Neural progenitor cell (in vitro differentiated cells): ENCODE measurements around the gene CNTNAP2. TPM values are rescaled to one million over a fixed set of nuclear protein-coding genes. Genes with fewer than 3 reads are reported as not detected.

Experiments used
- DNase-seq: peaks from one replicate; pipeline ENCODE4 v3.0.0-alpha.2; 2016; ENCODE audit warnings: low spot score
- H2AFZ ChIP-seq: fragments of 200-600 bp; sonication (generic); replicated peaks from 2 replicates; pipeline ENCODE4 v1.6.1; 2016; ENCODE audit warnings: antibody characterized with exemption
- H3F3A ChIP-seq: fragments of 200-600 bp; sonication (generic); 2 replicates; pipeline ENCODE4 v1.6.1; 2016; ENCODE audit warnings: antibody characterized with exemption, low read depth
- H3K27ac ChIP-seq: fragments of 200-600 bp; sonication (generic); 2 replicates; pipeline ENCODE4 v1.5.1; 2016; ENCODE audit warnings: mild to moderate bottlenecking
- H3K27me3 ChIP-seq: fragments of 200-600 bp; sonication (generic); 2 replicates; pipeline ENCODE4 v1.6.1; 2016; ENCODE audit warnings: mild to moderate bottlenecking, moderate library complexity
- H3K36me3 ChIP-seq: fragments of 200-600 bp; sonication (generic); 2 replicates; pipeline ENCODE4 v1.5.1; 2016
- H3K4me1 ChIP-seq: fragments of 200-600 bp; sonication (generic); 2 replicates; pipeline ENCODE4 v1.6.1; 2016; ENCODE audit warnings: mixed run types
- H3K4me2 ChIP-seq: fragments of 200-600 bp; sonication (generic); 2 replicates; pipeline ENCODE4 v1.6.1; 2016
- H3K4me3 ChIP-seq: fragments of 200-600 bp; sonication (generic); 2 replicates; pipeline ENCODE4 v1.5.1; 2016
- H3K79me2 ChIP-seq: fragments of 200-600 bp; sonication (generic); 2 replicates; pipeline ENCODE4 v1.6.1; 2016; ENCODE audit warnings: low read depth
- H3K9ac ChIP-seq: fragments of 200-600 bp; sonication (generic); 2 replicates; pipeline ENCODE4 v1.6.1; 2016
- H3K9me3 ChIP-seq: fragments of 200-600 bp; sonication (generic); 2 replicates; pipeline ENCODE4 v1.5.1; 2016; ENCODE audit warnings: low read depth
- H4K20me1 ChIP-seq: fragments of 200-600 bp; sonication (generic); 2 replicates; pipeline ENCODE4 v1.6.1; 2016; ENCODE audit warnings: low read depth
- H3K27ac Mint-ChIP-seq: 3 replicates; pipeline ENCODE4 v1.8.0; 2021; ENCODE audit warnings: mixed read lengths
- H3K27me3 Mint-ChIP-seq: 2 replicates; pipeline ENCODE4 v1.8.0; 2022; ENCODE audit warnings: low read depth, mild to moderate bottlenecking, inconsistent platforms, moderate library complexity, mixed read lengths; ENCODE audit not compliant: insufficient read depth
- H3K36me3 Mint-ChIP-seq: 3 replicates; pipeline ENCODE4 v1.8.0; 2021; ENCODE audit warnings: mixed read lengths
- H3K4me1 Mint-ChIP-seq: 3 replicates; pipeline ENCODE4 v1.8.0; 2021; ENCODE audit warnings: mixed read lengths
- H3K4me3 Mint-ChIP-seq: 3 replicates; pipeline ENCODE4 v1.8.0; 2021; ENCODE audit warnings: mild to moderate bottlenecking, moderate library complexity, mixed read lengths
- H3K9me3 Mint-ChIP-seq: 3 replicates; pipeline ENCODE4 v1.8.0; 2020; ENCODE audit warnings: mixed read lengths
- EZH2 ChIP-seq: fragments of 200-600 bp; sonication (generic); IDR thresholded peaks from 2 replicates; pipeline ENCODE4 v1.6.1; 2017; ENCODE audit warnings: antibody characterized with exemption, mild to moderate bottlenecking, moderate library complexity
- EZH2phosphoT487 ChIP-seq: fragments of 200-600 bp; sonication (generic); IDR thresholded peaks from 2 replicates; pipeline ENCODE4 v1.6.1; 2017; ENCODE audit warnings: antibody characterized with exemption
- total RNA-seq: library from RNA; depleted of rRNA; stranded (reverse); fragments of >200 nt; gene quantifications from 2 replicates; pipeline ENCODE4 v1.2.3, GENCODE V29; 2015; ENCODE audit warnings: low replicate concordance
- TF ChIP-seq, protein P1 (sequence below): fragments of 200-600 bp; sonication (generic); IDR thresholded peaks from 2 replicates; pipeline ENCODE4 v1.5.1; 2017; ENCODE audit warnings: antibody characterized with exemption, mild to moderate bottlenecking

Gene CNTNAP2
- total RNA-seq, 1 donor from 2014 or later: 126 TPM

DNA sequence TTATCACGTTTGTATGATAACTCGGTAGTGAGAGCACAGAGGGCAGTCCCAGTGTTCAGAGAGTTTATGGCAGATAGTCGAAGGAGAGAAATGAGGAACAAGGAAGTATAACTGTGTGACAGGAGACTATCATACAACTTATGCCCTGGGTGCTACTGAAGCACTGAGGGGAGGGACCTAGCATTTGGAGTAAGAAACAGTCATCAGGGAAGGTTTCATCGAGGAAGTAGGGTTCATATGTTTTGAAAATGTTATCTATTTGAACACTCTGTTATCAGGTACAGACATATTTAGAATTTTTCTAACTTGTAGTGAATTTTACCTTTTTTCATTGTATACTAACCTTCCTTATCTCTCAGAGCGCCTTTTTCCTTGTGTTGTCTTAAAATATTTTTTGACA lies 1259.6 kb downstream of the CNTNAP2 start:
- no peak overlapping the region for H3K4me3 Mint-ChIP-seq
- Histone ChIP-seq H3K4me1 (no peaks in the 10 kb centered on the region), H3K4me3 (no peak overlapping the region)

GRCh38 chr7:147380926-147381325 lies 1264.3 kb downstream of the CNTNAP2 start:
- no peaks in the 10 kb centered on the region for H3K36me3 Mint-ChIP-seq
- no peaks in the 10 kb centered on the region for H3K4me1 Mint-ChIP-seq
- Histone ChIP-seq H3K4me3 (no peak overlapping the region), H3K9me3 (no peaks in the 10 kb centered on the region), H3K27ac (no peak overlapping the region), H3K4me2 (no peak overlapping the region), H2AFZ (no peak overlapping the region), H3K27me3 (no peaks in the 10 kb centered on the region), H3K79me2 (no peaks in the 10 kb centered on the region), H3F3A (no peaks in the 10 kb centered on the region), H3K9ac (no peak overlapping the region), H4K20me1 (no peaks in the 10 kb centered on the region), H3K4me1 (no peaks in the 10 kb centered on the region), H3K36me3 (no peaks in the 10 kb centered on the region)
- TF ChIP-seq EZH2phosphoT487 (no peak), EZH2 (no peak)
- TF ChIP-seq, protein P1, sequence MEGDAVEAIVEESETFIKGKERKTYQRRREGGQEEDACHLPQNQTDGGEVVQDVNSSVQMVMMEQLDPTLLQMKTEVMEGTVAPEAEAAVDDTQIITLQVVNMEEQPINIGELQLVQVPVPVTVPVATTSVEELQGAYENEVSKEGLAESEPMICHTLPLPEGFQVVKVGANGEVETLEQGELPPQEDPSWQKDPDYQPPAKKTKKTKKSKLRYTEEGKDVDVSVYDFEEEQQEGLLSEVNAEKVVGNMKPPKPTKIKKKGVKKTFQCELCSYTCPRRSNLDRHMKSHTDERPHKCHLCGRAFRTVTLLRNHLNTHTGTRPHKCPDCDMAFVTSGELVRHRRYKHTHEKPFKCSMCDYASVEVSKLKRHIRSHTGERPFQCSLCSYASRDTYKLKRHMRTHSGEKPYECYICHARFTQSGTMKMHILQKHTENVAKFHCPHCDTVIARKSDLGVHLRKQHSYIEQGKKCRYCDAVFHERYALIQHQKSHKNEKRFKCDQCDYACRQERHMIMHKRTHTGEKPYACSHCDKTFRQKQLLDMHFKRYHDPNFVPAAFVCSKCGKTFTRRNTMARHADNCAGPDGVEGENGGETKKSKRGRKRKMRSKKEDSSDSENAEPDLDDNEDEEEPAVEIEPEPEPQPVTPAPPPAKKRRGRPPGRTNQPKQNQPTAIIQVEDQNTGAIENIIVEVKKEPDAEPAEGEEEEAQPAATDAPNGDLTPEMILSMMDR: no peak
- H3K9me3 Mint-ChIP-seq: peaks cover 7% of the 10 kb centered on the region
- DNase-seq: no peak
- H3K27me3 Mint-ChIP-seq: peaks cover 2% of the 10 kb centered on the region
- no peak overlapping the region for H3K27ac Mint-ChIP-seq
- H3K4me3 Mint-ChIP-seq: no peak overlapping the region

More for the DNA sequence above, 1259.6 kb downstream of the CNTNAP2 start:
- H3K27ac Mint-ChIP-seq: no peak overlapping the region
- Histone ChIP-seq H2AFZ (no peak overlapping the region), H3K4me2 (no peak overlapping the region), H3K79me2 (no peaks in the 10 kb centered on the region), H3K27me3 (no peaks in the 10 kb centered on the region), H3K27ac (no peak overlapping the region), H3F3A (no peaks in the 10 kb centered on the region), H3K36me3 (no peaks in the 10 kb centered on the region), H3K9ac (no peak overlapping the region), H4K20me1 (no peaks in the 10 kb centered on the region), H3K9me3 (no peaks in the 10 kb centered on the region)
- no peaks in the 10 kb centered on the region for H3K9me3 Mint-ChIP-seq
- no peaks in the 10 kb centered on the region for H3K36me3 Mint-ChIP-seq
- no peak for DNase-seq
- TF ChIP-seq, protein P1: no peak
- TF ChIP-seq EZH2: no peak
- TF ChIP-seq EZH2phosphoT487: no peak
- H3K4me1 Mint-ChIP-seq: no peaks in the 10 kb centered on the region
- H3K27me3 Mint-ChIP-seq: peaks cover 2% of the 10 kb centered on the region

DNA sequence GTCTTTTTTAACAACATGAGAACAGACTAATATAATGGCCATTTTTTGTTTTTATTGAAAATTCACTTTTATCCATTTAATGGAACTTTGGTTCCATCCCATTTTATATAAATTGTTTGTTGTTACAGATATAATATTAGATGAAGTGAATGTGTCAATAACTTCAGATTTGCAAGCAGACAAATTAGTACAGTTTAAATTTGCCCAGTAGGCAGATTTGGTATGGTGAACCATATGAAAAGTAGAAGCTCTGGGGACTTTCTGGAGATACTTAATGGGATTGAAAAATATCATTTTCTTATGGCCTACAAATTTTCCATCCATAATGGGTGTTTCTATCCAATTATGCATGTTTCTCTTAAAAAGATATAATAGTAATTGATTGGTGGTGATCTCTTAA lies 1277.7 kb downstream of the CNTNAP2 start:
- Histone ChIP-seq H3F3A (no peaks in the 10 kb centered on the region), H2AFZ (no peak overlapping the region), H3K4me2 (no peak overlapping the region), H3K36me3 (no peaks in the 10 kb centered on the region), H3K9me3 (no peaks in the 10 kb centered on the region), H3K27me3 (no peaks in the 10 kb centered on the region), H4K20me1 (no peaks in the 10 kb centered on the region), H3K9ac (no peak overlapping the region), H3K4me3 (no peak overlapping the region), H3K4me1 (no peaks in the 10 kb centered on the region), H3K27ac (no peak overlapping the region), H3K79me2 (no peaks in the 10 kb centered on the region)
- Mint-ChIP-seq H3K4me3 (no peak overlapping the region), H3K9me3 (peaks cover 9% of the 10 kb centered on the region), H3K27ac (no peak overlapping the region), H3K4me1 (no peaks in the 10 kb centered on the region), H3K36me3 (no peaks in the 10 kb centered on the region), H3K27me3 (no peaks in the 10 kb centered on the region)
- TF ChIP-seq EZH2phosphoT487: no peak
- TF ChIP-seq, protein P1: no peak
- no peak for TF ChIP-seq EZH2
- no peak for DNase-seq
